Caki2 (cell line): ENCODE data around the gene SEMA4F. TPM values are rescaled to one million over a fixed set of nuclear protein-coding genes. Genes with fewer than 3 reads are reported as not detected.
A peak's percentile ranks its signal among the peaks of the same experiment; 100 is the strongest.

Source experiments
- DNase-seq: peaks from one replicate; pipeline ENCODE4 v3.0.0-alpha.2; 2015; ENCODE audit warnings: low read depth
- in situ Hi-C: cut with HindIII; loops from 2 replicates; pipeline ENCODE4 v1.10.0; 2016; ENCODE audit warnings: low sequenced_read_pairs, low pct_unique_long_range_greater_than_20kb, mixed read lengths
- total RNA-seq: library from RNA; depleted of rRNA; stranded (reverse); fragments of >200 nt; shearing (Covaris generic); gene quantifications from 2 replicates; pipeline ENCODE4 v1.2.3, GENCODE V29; 2014; ENCODE audit warnings: low replicate concordance

SEMA4F gene
- total RNA-seq, 1 experiment from 2014 or later: 7.6 TPM

DNA sequence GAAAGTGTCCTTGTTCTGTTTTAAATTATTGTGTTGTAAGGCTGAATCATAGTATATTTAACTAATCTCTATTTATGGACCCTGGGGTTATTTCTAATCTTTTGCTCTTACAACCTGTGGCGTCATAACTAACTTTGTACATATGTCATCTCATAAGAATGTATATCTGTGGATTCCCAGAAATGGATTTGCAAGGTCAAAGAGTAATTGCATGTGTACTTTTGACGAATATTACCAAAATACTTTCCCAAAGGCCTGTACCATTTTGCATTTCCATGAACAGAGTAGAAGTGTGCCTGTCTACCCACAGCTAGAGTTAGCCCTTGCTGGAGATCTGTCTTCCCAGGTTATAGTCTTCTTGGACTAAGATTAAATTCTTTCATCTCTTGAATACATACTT lies 42.8 kb downstream of the SEMA4F start:
- in situ Hi-C loops: no loop called here
- DNase-seq: no peak

DNA sequence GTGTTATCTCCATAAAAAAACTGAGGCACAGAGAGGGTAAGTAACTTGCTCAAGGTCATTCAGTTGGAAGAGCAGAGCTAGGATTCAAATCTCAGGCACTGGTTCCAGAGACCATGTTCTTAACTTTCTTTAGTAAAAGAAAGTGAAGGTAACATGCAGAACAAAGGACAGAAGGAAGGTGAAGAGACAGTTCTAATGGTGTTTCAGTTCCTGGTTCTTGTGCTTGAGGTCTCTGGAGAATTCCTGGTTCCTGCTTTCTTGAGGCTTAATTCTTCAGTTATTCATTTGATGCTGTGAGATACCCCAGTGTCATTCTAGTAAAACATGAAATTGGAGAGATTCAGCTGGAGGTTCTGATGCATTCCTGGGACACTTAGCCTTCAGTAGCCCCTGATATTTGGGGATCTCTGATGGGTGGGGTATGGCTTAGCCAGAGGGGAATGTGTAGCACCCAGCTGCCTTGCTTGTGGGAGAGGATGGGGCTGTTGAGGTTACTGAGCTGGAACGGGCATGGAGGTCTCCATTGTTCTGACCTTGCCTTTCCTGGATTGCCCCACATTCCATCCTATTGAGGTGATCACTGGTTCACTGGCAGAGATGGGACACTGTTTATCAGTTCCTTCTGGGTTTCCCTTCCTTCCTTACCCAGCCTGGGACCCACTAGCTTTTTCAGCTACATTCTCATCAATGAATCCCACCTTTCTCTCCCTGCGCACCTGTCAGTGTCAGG lies 46.8 kb downstream of the SEMA4F start:
- in situ Hi-C loops: no loop called here
- no peak for DNase-seq

DNA sequence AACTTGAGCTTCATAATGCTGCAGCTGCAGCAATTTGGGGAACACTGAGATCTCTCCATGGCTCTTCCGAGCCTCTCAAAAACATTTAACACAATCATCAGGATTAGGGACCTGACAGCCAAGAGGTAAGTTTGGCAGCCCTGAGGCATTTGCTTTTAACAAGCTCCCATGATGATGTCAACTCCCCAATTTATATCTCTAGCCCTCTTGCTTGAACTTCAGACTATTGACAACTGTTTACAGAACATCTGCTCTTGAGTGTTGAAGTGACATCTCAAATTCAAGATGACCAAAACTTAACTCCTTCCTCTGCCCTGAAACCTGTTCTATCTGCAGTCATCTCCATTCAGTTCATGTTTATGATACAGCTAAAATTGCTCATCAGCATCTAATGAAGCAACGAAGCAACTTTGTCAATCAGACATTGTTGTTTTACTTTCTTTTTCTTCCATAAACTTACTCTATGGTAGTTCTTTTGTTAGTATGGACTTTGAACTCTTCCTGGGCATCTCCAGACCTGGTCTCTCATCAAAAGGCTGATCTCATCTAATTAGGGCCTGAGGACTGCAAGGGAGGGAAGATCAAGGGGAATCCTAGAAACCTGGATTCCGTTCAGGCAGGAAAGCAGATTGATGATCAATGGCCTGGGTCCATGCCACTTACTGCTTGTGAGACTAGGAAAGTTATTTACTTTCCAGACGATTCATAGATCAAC lies 48.1 kb downstream of the SEMA4F start:
- no peak for DNase-seq
- in situ Hi-C loops: no loop called here

DNA sequence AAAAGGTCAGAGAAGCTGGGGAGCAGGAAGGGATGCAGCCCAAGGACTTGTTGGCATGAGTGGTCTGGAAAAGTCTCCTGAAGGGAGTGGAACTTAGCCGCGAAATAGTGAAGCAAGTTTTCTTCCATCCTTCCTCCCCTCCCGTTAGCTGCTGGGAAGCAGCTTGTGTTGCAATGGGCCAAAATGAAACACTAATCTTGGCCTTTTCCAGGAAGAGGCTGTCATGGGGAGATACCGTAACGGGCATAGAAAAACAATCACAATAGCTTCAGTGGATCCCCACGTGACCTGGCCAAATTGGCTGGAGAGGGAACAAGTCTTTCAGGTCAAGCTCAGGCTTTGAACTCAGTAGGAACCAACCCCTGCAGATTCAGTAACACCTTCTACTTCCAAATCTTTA lies 49.3 kb downstream of the SEMA4F start:
- in situ Hi-C loops: no loop called here
- DNase-seq: no peak

DNA sequence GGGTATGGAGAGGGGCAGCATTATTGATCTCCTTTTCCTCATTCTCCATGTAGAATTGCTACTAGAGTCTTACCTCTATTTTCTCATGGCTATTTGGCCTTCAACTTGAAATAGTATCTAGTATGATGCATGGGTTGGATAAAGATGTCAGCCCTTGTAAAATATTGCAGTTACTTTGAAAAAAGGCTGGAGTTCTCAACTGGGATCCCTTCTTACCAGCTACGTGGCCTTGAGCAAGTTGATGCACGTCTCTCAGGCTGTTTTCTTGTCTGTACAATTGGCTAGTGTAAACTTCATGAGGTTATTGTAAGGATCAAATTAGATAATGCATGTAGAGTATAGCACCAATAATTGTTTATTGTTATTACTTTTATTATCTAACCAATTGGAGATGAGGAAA lies 50.2 kb downstream of the SEMA4F start:
- DNase-seq: no peak
- in situ Hi-C loops: no loop called here

DNA sequence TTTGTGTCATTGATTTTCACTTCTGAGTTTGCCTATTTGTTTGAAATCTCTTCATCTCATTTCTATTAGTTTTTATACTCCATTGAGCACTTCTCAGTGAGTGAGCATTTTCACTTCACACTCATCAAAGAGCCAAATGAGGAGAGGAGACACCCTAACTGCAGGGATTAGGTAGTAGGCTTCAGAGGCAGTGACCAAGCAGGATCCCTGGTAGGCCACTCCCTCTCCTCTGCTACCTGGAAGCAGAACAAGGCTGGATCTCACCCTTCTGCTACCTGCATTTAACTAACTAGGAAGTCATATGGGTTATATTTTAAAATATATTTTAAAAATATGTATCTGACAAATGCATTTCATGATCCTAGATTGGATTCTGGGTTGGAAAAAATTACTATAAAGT lies 52.7 kb downstream of the SEMA4F start:
- DNase-seq: no peak
- in situ Hi-C loops: no loop called here

DNA sequence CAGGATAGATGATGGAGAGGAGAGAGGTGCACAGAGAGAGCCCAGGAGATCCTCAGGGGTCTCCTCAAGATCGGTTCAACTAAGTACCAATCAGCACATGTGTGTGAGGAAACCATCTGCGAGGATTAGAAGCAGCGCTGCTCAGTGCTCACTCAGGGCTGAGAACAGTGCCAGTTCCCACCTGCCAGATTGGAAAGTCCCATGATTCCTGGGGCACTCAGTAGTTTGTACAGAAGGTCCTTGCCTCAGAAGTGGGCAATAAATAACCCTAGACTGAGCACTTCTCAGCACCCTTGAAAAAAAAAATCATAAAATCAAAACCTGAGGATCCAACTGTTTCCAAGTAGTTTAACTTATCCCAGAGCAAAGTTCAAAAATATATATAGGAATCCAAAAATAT lies 53.8 kb downstream of the SEMA4F start:
- in situ Hi-C loops: no loop called here

DNA sequence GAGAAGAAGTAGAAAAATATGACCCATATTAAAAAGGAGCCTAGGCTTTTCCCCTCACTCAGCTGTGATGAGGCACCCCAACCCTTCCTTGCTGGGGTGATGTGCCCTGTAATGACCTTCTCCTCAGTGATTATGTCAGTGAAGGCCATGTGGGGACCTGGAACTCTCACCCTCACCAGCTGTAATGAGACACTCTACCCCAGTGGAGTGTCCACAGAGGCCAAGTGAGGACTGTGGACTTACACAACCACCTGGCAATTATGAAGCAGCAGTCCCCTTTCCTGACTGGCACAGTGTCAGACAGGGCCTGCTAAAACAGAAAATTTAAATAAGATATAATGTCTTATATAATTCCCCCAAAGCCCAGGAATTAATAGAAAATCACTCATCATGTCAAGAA lies 54.2 kb downstream of the SEMA4F start:
- DNase-seq: no peak
- in situ Hi-C loops: no loop called here

More for the DNA sequence above, 53.8 kb downstream of the SEMA4F start:
- no peak for DNase-seq

DNA sequence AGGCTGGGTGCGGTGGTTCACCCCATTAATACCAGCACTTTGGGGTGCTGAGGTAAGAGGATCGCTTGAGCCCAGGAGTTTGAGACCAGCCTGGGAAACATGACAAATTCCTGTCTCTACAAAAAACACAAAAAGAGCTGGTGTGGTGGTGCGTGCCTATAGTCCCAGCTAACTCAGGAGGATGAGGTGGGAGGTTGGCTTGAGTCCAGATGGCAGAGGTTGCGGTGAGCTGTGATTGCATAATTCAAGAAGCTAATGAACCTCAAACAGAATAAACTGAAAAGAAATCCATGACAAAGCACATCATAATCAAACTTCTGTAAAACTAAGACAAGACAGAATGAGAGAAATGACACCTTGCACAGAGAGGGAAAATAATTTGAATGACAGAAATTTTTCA lies 54.8 kb downstream of the SEMA4F start:
- in situ Hi-C loops: no loop called here
- DNase-seq: peak; percentile 72

DNA sequence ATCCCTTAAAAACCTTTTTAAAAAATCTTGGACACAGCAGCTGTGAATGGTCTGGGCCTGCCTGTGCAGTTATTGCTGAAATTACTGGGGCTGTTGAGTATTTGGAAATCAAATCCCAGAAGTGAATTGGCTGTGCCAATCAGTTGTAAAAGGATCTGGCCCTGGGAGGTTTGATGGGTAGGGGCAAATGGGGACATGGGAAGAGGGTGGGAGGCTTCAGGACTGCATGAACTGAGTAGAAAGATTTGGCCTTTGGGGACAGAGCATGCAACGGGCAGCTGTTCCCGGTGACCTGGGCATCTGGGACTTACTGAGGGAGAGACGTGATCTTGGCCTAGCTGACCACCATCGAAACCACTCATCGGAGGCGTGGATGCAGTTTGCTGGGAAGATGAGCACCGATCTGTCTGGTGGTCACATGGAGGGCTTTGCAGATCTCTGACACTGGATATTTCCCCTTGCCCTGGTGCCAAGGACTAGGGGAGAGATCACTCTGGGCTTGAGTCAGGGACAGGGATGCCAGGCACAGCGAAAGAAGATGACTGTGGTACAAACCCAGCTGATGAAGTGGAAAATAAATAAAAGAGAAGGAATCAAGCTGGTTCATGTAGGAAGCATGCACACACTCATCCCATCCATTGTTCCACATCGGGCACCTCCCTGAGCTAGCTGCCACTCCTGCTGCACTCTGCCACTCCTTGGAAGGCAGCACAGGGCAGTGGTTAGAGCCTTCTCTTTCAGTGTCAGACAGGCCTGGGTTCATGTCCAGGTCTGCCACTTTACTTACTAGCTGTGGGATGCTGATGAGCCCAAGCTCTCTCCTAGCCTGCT lies 58.4 kb downstream of the SEMA4F start:
- in situ Hi-C loops: no loop called here
- no peak for DNase-seq

DNA sequence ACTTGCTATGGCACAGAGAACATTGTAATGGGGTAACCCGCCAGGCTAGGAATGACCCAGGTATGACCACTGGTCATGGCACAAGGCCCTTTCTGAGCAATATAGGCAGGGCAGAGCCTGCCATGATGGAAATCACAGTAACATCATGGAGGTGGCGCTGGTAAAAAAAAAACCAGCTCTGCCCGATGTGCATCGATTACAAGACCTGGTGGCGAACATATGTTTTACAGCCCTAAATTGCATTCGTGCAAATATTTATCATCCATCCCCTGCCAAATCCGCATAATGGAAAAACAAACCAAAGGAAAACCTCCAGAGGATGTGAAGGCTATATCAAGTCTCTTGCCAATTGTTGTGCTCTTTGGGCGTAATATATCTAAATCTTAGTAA lies 60.6 kb downstream of the SEMA4F start:
- DNase-seq: no peak
- in situ Hi-C loops: no loop called here

DNA sequence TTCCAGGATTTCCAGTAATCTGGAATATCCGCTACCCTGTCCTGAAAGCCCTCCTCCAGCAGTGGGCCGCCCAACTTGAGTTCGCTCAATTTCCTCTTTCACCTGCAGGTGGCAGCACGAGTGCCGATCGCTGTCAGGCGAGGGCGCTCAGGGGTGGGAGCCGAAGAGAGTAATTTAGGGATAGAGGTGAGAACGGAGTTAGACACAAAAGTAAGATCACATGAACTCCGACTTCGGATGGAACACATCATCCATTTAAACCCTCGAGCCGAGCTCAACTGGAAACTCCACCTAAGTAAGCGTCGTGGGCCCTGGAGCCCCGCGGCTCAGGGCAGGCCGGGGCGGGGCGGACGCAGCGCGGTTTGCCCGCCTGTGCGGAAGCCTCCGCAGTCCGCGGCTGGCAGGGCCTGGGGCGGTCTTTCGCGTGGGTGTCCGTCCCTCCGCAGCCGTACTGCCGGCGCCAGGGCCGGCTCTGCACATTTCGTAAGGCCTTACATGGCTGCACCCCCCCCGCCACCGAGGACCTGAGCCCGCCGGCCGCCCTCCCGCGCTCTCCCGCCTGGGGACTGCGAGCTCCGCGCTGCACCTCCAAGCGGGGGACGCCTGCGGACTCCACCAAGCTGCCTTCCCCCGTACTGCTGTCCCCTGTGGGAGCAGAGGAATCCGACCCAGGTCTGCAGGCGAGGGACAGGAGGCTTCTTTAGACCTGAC lies 61.2 kb downstream of the SEMA4F start:
- in situ Hi-C loops: no loop called here

DNA sequence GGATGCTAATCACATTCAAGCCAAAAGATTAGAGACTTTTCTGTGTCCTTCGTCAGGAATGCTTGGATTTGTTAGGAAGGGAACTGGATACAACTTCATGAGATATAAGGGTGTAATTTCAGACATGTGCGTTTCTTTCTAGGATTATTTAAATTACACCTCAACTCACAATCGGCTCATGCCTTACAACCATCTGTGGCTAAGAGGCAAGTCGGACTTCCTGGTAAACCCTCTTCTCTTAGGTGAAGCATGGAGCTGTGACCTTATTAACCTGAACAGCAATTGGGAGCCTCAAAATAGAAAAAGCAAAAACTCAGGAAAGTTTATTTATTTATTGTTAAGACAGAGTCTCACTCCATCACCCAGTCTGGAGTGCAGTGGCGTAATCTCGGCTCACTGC lies 61.8 kb downstream of the SEMA4F start:
- no peak for DNase-seq
- in situ Hi-C loops: no loop called here

More for the DNA sequence above, 61.2 kb downstream of the SEMA4F start:
- peak; percentile 82 for DNase-seq

DNA sequence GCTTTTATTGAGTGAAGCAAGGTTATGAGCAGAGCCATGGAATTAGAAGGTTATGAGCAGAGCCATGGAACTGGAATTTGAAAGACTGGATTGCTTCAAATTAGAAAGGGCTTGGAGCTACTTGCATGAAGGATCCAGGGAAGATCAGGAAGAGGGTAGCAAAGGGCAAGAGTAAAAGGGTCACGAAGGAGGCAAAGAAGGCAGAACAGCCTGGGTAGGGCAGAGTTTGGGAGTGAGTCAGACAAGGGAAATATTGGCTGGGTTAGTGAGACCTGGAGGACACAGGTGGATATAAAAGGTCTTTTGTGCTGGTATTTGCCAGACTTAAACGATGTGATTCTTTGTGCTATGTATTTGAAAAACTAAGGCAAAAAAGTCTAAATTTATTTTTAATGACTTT lies 65.0 kb downstream of the SEMA4F start:
- in situ Hi-C loops: no loop called here
- no peak for DNase-seq

DNA sequence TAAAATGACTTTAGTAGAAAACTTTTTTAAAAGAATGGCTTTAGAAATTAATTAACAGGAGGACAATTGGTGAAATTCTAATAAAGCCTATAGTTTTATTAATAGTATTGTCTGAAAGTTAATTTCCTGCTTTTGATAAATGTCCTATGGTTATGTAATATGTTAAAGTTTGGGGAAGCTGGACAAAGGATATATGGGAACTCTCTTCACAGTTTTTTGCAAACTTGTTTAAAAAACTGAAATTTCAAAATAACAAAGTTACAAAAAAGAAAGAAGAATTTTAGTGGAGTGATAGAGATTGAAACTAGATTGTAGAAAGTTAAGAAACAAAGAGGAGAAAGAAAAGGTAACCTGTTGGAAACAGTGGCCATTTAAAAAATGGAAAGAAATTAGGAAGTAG lies 67.3 kb downstream of the SEMA4F start:
- DNase-seq: no peak
- in situ Hi-C loops: no loop called here

DNA sequence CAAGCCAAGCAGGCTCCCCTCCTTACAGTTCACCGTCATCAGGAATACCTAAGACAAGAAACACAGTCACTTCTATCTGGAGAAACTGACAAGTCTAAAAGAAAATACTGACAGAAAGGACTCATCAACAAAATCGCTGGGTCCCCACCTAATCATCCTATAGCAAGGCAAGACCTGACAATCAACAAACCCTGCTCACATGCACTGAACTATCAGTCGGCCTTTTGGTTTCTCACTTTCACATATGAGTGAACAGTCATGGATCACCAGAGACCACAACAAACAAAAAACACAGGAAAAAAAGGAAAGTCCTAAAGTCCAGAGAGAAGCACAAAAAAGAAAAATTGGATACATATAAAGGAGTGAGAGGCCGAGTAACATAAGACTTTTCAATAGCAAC lies 70.4 kb downstream of the SEMA4F start:
- in situ Hi-C loops: no loop called here
- DNase-seq: no peak

DNA sequence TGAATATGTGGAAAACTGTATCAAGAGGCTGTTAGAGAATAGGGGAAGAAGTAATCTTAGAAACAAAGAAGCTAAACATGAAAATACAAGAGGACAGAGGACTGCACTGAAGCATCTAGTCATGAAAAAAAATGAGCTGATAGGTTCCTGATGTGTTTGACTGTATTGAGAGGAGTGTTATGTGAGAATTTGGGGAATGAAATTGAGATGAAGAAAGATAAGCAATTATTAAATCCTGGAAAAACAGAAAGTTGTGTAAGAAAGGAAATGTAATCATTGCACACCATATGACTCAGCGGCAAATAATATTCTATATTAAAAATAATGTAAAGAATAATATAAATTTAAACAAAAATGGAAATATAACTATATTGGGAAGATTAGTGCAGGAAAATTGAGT lies 71.2 kb downstream of the SEMA4F start:
- no peak for DNase-seq

DNA sequence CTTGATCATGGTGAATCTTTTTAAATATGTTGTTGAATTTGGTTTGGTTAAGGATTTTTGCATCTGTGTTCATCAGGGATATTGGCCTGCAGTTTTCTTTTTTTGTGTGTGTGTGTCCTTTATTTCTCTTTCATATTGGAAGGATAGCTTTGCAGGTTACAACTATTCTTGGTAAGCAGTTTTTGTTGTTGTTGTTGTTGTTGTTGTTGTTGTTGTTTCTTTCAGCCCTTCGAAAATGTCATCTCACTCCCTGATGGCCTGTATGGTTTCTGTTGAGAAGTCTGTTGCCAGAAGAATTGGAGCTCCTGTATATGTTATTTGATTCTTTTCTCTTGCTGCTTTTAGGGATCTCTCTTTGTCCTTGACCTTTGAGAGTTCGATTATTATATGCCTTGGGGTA lies 74.8 kb downstream of the SEMA4F start:
- in situ Hi-C loops: no loop called here
- DNase-seq: no peak

More for the DNA sequence above, 71.2 kb downstream of the SEMA4F start:
- in situ Hi-C loops: no loop called here

DNA sequence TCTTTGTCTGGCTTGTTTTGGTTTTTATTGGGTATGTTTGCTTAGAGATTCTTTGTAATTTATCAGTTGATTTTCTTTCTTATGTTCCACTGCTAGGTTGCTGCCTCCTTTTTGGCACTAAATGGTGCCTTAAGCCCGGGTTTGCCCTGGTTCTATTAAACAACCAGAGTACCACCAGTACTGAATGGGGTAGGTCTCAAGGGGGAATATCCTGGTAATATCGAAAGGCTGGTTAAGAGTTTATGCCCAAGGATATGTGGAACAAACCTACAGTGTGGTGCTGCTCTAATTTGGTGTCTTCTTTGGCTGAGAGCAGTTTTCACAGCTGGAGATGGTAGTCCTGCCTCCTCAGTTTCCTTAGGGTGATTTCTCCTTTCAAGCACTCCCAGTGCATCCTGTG lies 76.5 kb downstream of the SEMA4F start:
- DNase-seq: no peak
- in situ Hi-C loops: no loop called here
